ENCODE results near the gene CSH1.
A peak's percentile ranks its signal among the peaks of the same experiment; 100 is the strongest.
"Not testable (repeated sequence)": the region's sequence is repeated elsewhere in the genome, so short reads cannot be mapped to it uniquely, and the experiment has no call there.

Gene CSH1

DNA sequence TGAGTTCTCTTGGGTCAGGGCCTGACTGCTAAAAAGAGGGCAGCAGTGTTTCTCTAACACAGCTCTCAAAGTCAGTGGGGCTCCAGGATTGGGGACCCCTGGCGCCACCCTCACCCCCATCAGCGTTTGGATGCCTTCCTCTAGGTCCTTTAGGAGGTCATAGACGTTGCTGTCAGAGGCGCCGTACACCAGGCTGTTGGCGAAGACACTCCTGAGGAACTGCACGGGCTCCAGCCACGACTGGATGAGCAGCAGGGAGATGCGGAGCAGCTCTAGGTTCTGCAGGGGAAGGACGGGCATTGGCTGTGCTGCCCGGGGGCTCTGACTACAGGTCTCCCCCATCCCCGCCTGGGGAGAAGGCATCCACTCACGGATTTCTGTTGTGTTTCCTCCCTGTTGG is 21.3 kb upstream of the CSH1 start:
- Histone ChIP-seq H3K36me3 (no peaks in the 10 kb centered on the region), H3K27me3 (no peaks in the 10 kb centered on the region), H3K4me3 (ENCODE audit: low read depth in 1 of 2, low read length in 1 of 2) (no peak overlapping the region), H3K9me3 (no peaks in the 10 kb centered on the region), H3K27ac (no peak overlapping the region), H3K4me1 (ENCODE audit: control insufficient read depth in 1 of 2, insufficient read depth in 1 of 2, low read depth in 1 of 2, low read length in 1 of 2) (no peaks in the 10 kb centered on the region)
- TF ChIP-seq CTCF (IDR thresholded peaks at IDR 0.05), result no peak

DNA sequence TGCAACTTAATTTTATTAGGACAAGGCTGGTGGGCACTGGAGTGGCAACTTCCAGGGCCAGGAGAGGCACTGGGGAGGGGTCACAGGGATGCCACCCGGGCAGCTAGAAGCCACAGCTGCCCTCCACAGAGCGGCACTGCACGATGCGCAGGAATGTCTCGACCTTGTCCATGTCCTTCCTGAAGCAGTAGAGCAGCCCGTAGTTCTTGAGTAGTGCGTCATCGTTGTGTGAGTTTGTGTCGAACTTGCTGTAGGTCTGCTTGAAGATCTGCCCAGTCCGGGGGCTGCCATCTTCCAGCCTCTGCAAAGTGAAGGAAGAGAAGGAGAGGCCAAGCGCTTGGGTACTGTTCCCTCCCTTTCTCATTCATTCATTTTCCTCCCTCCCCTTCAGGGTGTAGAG is 20.8 kb upstream of the CSH1 start:
- H3K27ac ChIP-seq, result not testable (repeated sequence)

GRCh38 chr17:63916566-63917185 is 20.3 kb upstream of the CSH1 start:
- Histone ChIP-seq H3K9me3 (no peaks in the 10 kb centered on the region), H3K4me1 (ENCODE audit: control insufficient read depth in 1 of 2, insufficient read depth in 1 of 2, low read depth in 1 of 2, low read length in 1 of 2) (no peaks in the 10 kb centered on the region), H3K27ac (no peak overlapping the region), H3K4me3 (ENCODE audit: low read depth in 1 of 2, low read length in 1 of 2) (no peak overlapping the region), H3K36me3 (no peaks in the 10 kb centered on the region), H3K27me3 (no peaks in the 10 kb centered on the region)
- TF ChIP-seq CTCF (IDR thresholded peaks at IDR 0.05), result no peak

More for the DNA sequence above, 20.8 kb upstream of the CSH1 start:
- not testable (repeated sequence) for H3K9me3 ChIP-seq; H3K27me3 ChIP-seq; H3K4me1 ChIP-seq (ENCODE audit: control insufficient read depth in 1 of 2, insufficient read depth in 1 of 2, low read depth in 1 of 2, low read length in 1 of 2); H3K36me3 ChIP-seq; H3K4me3 ChIP-seq (ENCODE audit: low read depth in 1 of 2, low read length in 1 of 2)

DNA sequence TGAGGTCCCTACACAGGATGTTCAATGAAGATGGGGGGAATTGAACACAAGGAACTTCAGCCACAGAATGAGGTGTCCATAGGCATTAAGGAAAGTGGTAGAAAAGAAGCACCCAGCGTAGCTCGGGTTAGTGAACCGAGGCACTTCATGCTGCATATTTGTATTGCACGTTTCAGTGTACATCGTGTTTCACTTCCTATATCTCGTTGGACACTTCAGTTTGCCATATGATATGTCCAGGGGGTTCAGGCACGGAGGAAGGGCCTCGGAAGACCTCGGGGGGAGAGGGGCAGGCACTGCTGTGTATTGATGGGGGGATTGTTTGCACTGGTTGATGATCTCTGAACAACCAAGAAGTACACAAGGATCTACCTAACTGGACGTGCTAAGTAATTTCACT is 19.4 kb upstream of the CSH1 start:
- not testable (repeated sequence) for H3K27ac ChIP-seq; H3K36me3 ChIP-seq; H3K27me3 ChIP-seq; H3K4me3 ChIP-seq (ENCODE audit: low read depth in 1 of 2, low read length in 1 of 2); H3K9me3 ChIP-seq; H3K4me1 ChIP-seq (ENCODE audit: control insufficient read depth in 1 of 2, insufficient read depth in 1 of 2, low read depth in 1 of 2, low read length in 1 of 2)

DNA sequence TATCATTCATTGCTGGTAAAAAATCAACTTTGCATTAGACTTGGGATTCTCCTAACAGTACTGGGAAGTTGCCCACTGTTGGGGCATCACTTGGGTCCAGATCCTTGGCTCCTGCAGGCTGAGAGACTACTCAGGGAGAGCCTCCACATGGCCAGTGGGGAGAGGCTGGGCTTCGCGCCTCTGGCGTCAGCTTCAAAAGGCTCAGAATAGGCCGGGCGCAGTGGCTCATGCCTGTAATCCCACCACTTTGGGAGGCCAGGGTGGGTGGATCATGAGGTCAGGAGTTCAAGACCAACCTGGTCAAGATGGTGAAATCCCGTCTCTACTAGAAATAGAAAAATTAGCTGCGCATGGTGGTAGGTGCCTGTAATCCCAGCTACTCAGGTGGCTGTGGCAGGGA is 18.1 kb upstream of the CSH1 start:
- Histone ChIP-seq H3K4me3 (ENCODE audit: low read depth in 1 of 2, low read length in 1 of 2) (no peak overlapping the region), H3K9me3 (no peaks in the 10 kb centered on the region), H3K36me3 (no peaks in the 10 kb centered on the region), H3K27ac (no peak overlapping the region), H3K27me3 (no peaks in the 10 kb centered on the region), H3K4me1 (ENCODE audit: control insufficient read depth in 1 of 2, insufficient read depth in 1 of 2, low read depth in 1 of 2, low read length in 1 of 2) (no peaks in the 10 kb centered on the region)
- no peak for TF ChIP-seq CTCF (IDR thresholded peaks at IDR 0.05)

DNA sequence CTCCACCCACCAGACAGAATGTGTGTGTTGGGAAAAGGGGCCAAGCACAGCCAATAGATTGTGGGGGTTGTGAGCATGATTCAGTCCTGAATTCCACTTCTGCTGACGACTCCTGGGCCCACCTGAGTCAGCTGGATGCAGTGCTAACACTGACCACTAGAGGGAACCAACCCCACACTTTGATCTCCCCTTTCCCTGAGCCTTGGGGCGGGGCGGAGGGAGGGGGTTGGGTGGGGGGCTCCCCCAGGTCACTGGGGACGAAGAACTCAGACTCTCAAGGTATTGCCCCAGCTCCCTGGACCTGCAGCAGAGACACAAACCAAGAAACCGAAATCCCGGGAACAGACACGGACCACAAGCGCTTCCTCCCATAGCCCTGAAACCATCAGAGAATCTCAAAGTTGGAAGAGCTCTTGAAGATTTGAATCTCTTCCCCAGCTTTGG is 15.3 kb upstream of the CSH1 start:
- Histone ChIP-seq H3K4me1 (ENCODE audit: control insufficient read depth in 1 of 2, insufficient read depth in 1 of 2, low read depth in 1 of 2, low read length in 1 of 2) (no peaks in the 10 kb centered on the region), H3K9me3 (no peaks in the 10 kb centered on the region), H3K36me3 (no peaks in the 10 kb centered on the region), H3K4me3 (ENCODE audit: low read depth in 1 of 2, low read length in 1 of 2) (no peak overlapping the region), H3K27me3 (no peaks in the 10 kb centered on the region), H3K27ac (no peak overlapping the region)
- peak; percentile 89 for TF ChIP-seq CTCF (IDR thresholded peaks at IDR 0.05)
